ENCODE results near the gene PUS10.

DNA sequence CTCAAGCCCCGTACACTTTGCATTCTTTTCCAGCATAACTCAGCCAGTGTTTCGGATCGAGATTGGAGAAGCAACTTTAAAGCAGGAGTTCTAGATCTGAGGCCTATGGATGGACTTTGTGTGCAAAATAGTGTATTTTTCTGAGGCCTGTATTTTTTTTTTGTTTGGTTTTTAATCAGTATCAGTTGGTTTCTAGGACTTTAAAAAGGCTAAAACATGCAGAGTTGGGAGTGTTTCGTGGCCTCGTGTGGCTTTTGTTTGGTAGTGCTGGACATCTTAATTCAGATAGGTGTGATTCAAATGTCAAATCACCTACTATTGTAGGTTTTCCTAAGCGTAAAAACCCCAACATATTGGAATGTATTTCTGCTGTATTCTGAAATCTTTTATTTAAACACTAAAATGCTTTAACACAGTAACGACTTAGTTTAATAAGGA, 282 bp upstream of the PUS10 start:
- no peak for TF ChIP-seq POLR2A (IDR thresholded peaks at IDR 0.05)
- TF ChIP-seq, protein P1, sequence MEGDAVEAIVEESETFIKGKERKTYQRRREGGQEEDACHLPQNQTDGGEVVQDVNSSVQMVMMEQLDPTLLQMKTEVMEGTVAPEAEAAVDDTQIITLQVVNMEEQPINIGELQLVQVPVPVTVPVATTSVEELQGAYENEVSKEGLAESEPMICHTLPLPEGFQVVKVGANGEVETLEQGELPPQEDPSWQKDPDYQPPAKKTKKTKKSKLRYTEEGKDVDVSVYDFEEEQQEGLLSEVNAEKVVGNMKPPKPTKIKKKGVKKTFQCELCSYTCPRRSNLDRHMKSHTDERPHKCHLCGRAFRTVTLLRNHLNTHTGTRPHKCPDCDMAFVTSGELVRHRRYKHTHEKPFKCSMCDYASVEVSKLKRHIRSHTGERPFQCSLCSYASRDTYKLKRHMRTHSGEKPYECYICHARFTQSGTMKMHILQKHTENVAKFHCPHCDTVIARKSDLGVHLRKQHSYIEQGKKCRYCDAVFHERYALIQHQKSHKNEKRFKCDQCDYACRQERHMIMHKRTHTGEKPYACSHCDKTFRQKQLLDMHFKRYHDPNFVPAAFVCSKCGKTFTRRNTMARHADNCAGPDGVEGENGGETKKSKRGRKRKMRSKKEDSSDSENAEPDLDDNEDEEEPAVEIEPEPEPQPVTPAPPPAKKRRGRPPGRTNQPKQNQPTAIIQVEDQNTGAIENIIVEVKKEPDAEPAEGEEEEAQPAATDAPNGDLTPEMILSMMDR (IDR thresholded peaks at IDR 0.05) = no peak
